Right renal cortex interstitium (tissue), 3 donors: Measurements from ENCODE around the gene EGLN3. TPM values are rescaled to one million over a fixed set of nuclear protein-coding genes. Genes with fewer than 3 reads are reported as not detected.

Experiments used
- DNase-seq, 3 donors: peaks; one replicate each; pipeline ENCODE4 v3.0.0-alpha.2; 2013; ENCODE audit warnings: low read depth in 3 of 3, low spot score in 2 of 3
- polyA plus RNA-seq, 3 donors: library from polyadenylated mRNA; unstranded; fragments of 120-200 nt; gene quantifications; one replicate each; pipeline ENCODE4 v1.2.1, GENCODE V29; 2013; ENCODE audit not compliant: insufficient read length in 3 of 3

Gene EGLN3
- polyA plus RNA-seq, 3 donors: 13.6 to 20.7 (median 18.4) TPM

DNA sequence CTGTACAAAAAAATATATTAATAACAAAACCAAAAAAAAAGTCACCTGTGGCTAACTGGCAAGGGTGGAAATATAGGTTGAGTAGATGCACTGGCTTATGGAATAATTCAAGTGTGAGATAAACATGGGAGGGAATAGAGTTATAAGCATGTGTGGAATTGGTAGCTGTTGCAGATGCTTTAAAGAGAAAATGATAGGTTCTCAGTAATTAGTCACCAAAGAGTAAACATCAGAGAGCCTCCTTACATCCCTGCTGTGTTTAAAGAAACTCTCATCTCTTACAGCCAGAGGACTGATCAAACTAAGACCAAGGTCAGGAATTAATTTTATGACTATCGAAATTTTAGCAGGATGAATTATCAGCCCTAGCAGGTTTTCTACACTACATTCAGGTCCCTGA, 70.5 kb downstream of the EGLN3 start:
- DNase-seq: no peak

GRCh38 chr14:33879684-33880286, 71.1 kb downstream of the EGLN3 start:
- no peak for DNase-seq

- DNase-seq: no peak
These were observed 74.6 kb downstream of the EGLN3 start for GRCh38 chr14:33876274-33876673.
